HFF-Myc (cell line): Measurements from ENCODE around the gene PHLDA3.
"Not testable (repeated sequence)": the region's sequence is repeated elsewhere in the genome, so short reads cannot be mapped to it uniquely, and the experiment has no call there.

Source experiments
- DNase-seq: peaks from one replicate; pipeline ENCODE4 v3.0.0-alpha.2; 2011; ENCODE audit warnings: low read depth; ENCODE audit errors: extremely low read depth
- H3K4me3 ChIP-seq: replicated peaks from 2 replicates; pipeline ENCODE4 v1.5.1; 2011; ENCODE audit warnings: low read depth, mild to moderate bottlenecking, control low read depth, low read length
- CTCF ChIP-seq: IDR thresholded peaks from 2 replicates; pipeline ENCODE4 v1.5.1; 2012; ENCODE audit warnings: mild to moderate bottlenecking, low read depth, low read length, control low read depth; ENCODE audit errors: missing control alignments

Gene PHLDA3

DNA sequence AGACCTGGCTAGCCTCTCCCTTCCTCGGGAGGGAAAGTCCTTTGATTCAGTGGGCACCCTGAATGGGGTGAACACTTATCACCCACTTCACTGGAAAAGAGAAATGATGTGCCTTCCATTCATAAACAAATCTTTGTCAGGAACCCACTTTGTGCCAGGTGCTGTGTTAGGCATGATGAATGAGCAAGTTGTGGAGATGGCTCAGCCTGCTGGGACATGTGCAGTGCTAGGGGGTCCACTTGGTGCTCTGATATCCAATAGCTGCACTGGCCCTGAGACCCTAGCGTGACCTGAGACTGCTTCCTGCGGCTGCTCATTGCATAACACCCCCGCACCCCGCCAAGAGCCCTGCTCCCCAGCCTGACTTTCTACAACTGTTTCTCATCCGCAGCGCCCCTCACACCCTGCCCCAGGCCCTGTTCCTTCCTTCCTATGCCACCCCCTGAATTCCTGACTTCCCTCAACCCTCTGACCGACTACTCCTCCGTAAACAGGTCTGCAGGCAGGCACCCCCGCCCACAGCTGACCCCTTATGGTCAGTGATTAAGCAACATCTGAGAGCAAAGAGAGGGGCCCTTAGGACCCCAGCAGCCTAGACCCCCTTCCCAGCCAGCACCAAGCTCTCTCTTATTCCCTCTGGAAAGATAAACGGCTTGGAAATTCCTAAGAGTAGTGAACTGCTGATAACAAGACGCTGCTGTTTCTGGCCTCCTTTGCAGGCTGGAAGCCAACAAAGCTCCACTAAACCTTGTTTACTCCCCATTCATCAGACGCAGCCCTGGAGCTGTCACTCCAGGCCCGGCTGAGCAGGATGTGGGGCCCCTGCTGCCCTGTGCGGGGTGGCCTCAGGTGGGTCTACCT, 25.0 kb upstream of the PHLDA3 start:
- TF ChIP-seq CTCF = no peak

DNA sequence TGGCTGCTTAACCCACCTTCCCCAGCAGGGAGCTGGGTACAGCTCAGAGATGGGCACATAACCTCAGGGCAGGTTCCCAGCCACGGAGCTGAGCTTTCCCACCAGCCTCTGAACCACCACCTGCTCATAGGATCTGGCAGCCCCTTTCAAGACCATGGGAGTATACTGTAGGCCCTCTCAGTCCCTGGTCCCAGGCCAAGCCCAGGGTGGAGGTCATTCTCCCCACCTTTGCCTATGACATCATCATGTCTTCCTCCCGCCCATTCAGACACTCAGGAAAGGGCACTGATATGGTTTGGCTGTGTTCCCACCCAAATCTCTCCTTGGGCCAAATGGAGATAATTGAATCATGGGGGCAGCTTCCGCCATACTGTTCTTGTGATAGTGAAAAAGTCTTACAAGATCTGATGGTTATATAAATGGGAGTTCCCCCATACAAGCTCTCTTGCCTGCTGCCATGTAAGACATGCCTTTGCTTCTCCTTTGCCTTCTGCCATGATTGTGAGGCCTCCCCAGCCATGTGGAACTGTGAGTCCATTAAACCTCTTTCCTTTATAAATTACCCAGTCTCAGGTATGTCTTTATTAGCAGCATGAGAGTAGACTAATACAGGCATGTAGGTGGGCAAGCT, 24.2 kb upstream of the PHLDA3 start:
- not testable (repeated sequence) for H3K4me3 ChIP-seq, DNase-seq

More for the DNA sequence above, 25.0 kb upstream of the PHLDA3 start:
- no peak overlapping the region for H3K4me3 ChIP-seq
- DNase-seq = no peak

GRCh38 chr1:201491896-201492511, 23.0 kb upstream of the PHLDA3 start:
- no peak overlapping the region for H3K4me3 ChIP-seq
- TF ChIP-seq CTCF = no peak

GRCh38 chr1:201490708-201491131, 21.7 kb upstream of the PHLDA3 start:
- H3K4me3 ChIP-seq = no peak overlapping the region
- DNase-seq = no peak
- TF ChIP-seq CTCF = no peak

More at GRCh38 chr1:201491896-201492511, 23.0 kb upstream of the PHLDA3 start:
- no peak for DNase-seq

DNA sequence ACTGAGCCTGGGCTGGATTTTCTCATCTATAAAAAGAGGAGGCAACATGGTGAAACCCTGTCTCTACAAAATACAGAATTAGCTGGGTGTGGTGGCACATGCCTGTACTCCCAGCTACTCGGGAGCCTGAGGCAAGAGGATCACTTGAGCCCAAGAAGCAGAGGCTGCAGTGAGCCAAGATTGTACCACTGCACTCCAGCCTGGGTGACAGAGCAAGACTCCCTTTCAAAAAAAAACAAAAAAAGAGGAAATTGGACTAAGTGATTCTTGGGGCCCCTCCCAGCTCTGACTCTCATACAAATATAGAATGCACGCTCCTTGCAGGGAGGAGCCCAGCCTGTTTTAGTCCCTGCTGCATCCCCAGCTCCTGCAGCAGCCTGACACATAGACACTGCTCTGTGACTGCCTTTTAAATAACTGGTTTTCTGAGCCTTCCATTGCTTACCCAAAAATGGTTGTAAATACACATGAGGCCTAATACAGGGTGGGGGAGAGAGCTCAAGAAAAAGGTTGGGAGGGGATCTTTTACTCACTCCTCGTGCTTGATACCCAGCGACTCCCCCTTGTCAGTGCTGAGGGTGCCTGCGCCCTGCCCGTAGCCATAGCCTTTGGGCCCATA, 20.8 kb upstream of the PHLDA3 start:
- no peak for DNase-seq
- no peak for TF ChIP-seq CTCF

DNA sequence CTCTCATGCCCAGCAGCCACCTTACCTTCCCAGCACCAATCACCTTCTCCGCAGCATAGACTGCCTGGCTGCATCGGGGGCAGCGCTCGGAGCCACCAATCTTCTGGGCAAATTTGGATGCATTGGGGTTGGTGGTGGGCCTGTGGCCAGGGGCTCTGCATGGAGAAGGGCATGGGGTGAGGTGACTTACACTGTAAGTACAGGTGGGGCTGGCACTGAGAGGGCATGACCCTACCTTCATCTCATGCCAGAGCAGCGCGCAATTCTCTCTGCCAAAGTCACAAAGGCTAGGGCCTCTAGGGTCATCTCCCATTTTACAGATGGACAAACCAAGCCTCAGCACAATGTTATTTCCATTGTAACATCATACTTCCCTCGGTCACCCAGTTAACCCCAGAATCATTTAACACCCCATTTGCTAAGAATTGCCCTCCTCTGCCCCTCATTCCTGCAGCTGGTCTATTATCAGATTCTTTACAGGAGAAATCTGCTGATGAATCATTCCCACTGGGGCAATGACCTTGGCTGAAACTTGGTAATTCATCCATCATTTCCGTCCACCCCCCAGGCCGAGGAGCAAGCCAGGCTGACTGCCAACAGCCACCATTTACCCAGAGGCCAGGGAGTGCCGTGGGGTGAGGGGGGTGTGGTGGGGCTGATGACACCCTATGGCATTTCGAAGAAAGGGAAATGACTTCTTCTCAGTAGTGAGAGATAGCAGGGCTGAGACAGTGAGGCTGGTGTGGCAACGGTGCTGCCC, 20.0 kb upstream of the PHLDA3 start:
- TF ChIP-seq CTCF = no peak
- no peak overlapping the region for H3K4me3 ChIP-seq

More for the DNA sequence above, 20.8 kb upstream of the PHLDA3 start:
- H3K4me3 ChIP-seq = no peak overlapping the region

More for the DNA sequence above, 20.0 kb upstream of the PHLDA3 start:
- DNase-seq = peak; percentile 82
